AG04449 (cell line): ENCODE data around the gene ETV7.

Experiments used
- CTCF ChIA-PET: fragments of 350-600 bp; formaldehyde crosslinking; extraction: SDS; loops from one replicate; lab custom pipeline; 2021; ENCODE audit warnings: antibody characterized with exemption; lab: Yijun Ruan, JAX
- POLR2A ChIA-PET: fragments of 400-600, 350-600 bp; formaldehyde crosslinking; extraction: SDS; loops from one replicate; lab custom pipeline; 2020; ENCODE audit warnings: antibody characterized with exemption, inconsistent platforms; lab: Yijun Ruan, JAX
- DNase-seq: peaks from one replicate; pipeline ENCODE4 v3.0.0-alpha.2; 2010; ENCODE audit warnings: low read depth, low spot score
- H3K4me3 ChIP-seq: 2 replicates; pipeline ENCODE4 v1.5.1; 2011; ENCODE audit warnings: low read depth, mild to moderate bottlenecking, control low read depth, low read length
- TF ChIP-seq, protein P1 (sequence below): IDR thresholded peaks from one replicate; pipeline ENCODE4 v1.5.1; 2011; ENCODE audit warnings: mild to moderate bottlenecking, moderate library complexity, low read length, control low read depth, inconsistent platforms; ENCODE audit not compliant: insufficient read depth; ENCODE audit errors: missing control alignments

Gene ETV7

DNA sequence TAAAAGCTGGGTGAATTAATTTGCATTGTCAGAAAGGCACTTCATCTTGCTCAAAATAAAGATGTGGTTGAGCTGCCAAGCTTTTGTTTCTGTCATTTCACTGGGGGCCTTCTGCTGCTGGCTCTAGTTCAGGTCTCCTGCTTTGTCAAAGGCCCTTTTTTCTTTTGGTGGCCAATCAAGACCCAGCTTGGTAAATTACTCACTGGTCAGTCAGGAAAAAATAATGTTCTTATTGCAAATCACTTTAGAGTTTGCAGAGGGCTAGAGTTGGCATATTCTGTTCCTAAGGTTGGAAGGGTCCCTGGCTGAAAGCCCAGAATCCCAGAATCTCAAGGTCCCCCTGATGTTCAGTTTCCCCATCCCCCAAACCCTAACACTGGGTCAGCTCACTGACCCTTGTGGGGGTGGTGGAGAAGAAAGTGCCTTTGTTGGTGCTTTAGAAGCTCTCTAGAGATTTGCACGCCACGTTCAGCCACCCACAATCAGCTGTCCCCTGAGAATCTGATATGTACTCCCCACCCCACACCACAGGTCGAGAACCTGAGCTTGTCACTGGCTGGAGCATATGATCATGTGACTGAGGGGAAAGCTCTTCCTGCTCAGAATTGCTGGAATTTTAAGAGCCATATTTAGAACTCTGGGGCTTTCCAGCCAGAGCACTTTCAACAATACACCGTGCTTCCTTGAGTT is 29.1 kb downstream of the ETV7 start:
- ChIA-PET CTCF (interaction anchor here (0.7 to 18.5 kb wide), 16 partner anchors 8 to 400 kb away, joined by 3 to 332 read pairs (median 4); partner anchors contain the start of genes BNIP5 and ETV7), POLR2A (interaction anchor here (0.7 kb wide), 1 partner anchor 39 kb away, joined by 3 read pairs; no protein-coding TSS in a partner anchor)
- H3K4me3 ChIP-seq, result no peak overlapping the region
- DNase-seq, result no peak
- TF ChIP-seq, protein P1, sequence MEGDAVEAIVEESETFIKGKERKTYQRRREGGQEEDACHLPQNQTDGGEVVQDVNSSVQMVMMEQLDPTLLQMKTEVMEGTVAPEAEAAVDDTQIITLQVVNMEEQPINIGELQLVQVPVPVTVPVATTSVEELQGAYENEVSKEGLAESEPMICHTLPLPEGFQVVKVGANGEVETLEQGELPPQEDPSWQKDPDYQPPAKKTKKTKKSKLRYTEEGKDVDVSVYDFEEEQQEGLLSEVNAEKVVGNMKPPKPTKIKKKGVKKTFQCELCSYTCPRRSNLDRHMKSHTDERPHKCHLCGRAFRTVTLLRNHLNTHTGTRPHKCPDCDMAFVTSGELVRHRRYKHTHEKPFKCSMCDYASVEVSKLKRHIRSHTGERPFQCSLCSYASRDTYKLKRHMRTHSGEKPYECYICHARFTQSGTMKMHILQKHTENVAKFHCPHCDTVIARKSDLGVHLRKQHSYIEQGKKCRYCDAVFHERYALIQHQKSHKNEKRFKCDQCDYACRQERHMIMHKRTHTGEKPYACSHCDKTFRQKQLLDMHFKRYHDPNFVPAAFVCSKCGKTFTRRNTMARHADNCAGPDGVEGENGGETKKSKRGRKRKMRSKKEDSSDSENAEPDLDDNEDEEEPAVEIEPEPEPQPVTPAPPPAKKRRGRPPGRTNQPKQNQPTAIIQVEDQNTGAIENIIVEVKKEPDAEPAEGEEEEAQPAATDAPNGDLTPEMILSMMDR, result no peak

DNA sequence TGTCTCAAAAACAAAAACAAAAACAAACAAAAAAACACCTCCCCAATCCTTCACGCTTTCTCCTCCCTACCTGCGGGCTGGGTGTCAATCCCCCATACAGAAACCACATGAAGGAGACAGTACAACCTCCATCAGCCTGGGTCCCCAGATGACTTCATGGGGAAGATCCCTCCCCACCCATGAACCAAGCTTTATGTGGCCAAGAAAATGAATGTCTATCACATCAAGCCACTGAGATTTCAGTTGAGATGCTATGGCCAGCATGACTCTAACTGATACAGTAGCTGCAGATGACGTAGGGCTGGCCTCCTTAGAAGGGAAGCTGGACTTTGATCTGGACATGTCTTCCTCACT is 29.6 kb downstream of the ETV7 start:
- POLR2A ChIA-PET, result no interaction called here
- no peak for DNase-seq
- CTCF ChIA-PET, result interaction anchor here (0.9 to 18.5 kb wide), 9 partner anchors 9 to 244 kb away, joined by 3 to 332 read pairs (median 6); partner anchors contain the start of gene BNIP5
- H3K4me3 ChIP-seq, result no peak overlapping the region
- TF ChIP-seq, protein P1, result no peak

DNA sequence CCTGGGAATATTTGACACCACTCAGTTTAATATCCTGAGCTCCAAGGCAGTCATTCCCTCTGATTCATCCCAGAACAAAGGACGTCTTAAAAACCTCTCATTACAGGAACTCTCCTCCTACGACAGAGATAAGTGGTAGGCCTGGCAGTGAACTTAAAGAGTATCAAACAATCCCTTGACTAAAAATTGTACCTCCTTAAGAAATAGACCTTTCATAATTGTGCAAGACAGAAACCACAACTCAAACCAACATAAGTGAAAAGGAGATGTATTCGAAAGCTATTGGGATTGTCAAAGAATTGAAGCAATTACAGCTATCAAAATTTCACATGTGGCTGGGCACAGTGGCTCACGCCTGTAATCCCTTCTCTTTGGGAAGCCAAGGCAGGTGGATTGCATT is 31.6 kb downstream of the ETV7 start:
- TF ChIP-seq, protein P1, result no peak
- ChIA-PET CTCF (interaction anchor here (0.8 to 18.5 kb wide), 4 partner anchors 13 to 66 kb away, joined by 3 to 332 read pairs (median 136); partner anchors contain the start of gene BNIP5), POLR2A (interaction anchor here (0.6 to 1.8 kb wide), 2 partner anchors 14 to 68 kb away, joined by 3 to 4 read pairs; no protein-coding TSS in a partner anchor)
- no peak overlapping the region for H3K4me3 ChIP-seq
- no peak for DNase-seq

DNA sequence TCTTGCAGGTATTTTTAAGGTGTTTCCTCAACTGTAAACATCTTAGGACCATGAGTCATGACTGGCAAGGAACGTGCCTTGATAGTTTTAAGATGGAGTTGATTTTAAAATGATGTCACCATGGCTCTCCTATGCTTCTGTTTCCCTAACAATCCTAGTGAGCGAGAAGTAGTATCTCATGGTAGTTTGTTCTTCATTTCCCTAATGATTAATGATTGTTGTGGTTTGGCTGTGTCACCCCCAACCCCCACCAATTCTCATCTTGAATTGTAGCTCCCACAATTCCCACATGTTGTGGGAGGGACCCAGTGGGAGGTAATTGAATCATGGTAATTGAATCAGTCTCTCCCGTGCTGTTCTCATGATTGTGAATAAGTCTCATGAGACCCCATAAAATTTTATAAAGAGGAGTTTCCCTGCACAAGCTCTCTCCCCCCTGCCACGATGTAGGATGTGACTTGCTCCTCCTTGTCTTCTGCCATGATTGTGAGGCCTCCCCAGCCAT is 34.0 kb downstream of the ETV7 start:
- DNase-seq, result no peak
- ChIA-PET CTCF (interaction anchor here (0.9 to 18.5 kb wide), 5 partner anchors 7 to 258 kb away, joined by 3 to 332 read pairs (median 102); partner anchors contain the start of gene BNIP5), POLR2A (no interaction called here)
- H3K4me3 ChIP-seq, result no peak overlapping the region
- TF ChIP-seq, protein P1, result no peak

DNA sequence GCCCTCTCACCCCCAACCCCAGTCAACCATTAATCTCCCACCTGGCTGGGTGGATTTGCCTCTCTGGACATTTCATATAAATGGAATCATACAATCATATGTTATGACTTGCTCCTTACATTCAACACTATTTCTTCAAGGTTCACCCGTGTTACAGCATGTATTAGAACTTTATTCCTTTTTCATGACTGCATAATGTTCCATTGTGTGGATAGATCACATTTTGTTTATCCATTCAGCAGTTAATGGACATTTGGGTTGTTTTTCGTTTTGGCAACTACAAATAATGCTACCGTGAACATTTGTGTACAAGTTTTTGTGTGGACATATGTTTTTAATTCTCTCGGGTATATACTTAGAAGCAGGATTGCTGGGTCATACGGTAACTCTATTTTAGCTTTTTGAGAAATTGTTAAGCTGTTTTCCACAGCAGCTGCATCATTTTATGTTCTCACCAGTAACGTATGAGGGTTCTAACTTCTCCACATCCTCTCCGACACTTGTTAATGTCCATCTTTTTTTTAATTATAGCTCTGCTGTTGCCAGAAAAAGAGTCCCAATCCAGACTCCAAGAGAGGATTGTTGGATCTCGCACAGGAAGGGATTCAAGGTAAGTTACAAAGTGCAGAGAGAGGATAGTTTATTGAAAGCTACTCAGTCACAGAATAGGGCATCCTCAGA is 34.9 kb downstream of the ETV7 start:
- CTCF ChIA-PET, result interaction anchor here (8.2 to 18.5 kb wide), 3 partner anchors 8 to 50 kb away, joined by 102 to 332 read pairs (median 267); partner anchors contain the start of gene BNIP5
- POLR2A ChIA-PET, result interaction anchor here (0.6 kb wide), 1 partner anchor 1596 kb away, joined by 3 read pairs; no protein-coding TSS in a partner anchor
- no peak for DNase-seq
- no peak overlapping the region for H3K4me3 ChIP-seq
- TF ChIP-seq, protein P1, result no peak
